Stimulated activated naive CD4-positive, alpha-beta T cell (primary cell): ENCODE measurements around the gene MORN3.
"Not testable (repeated sequence)": the region's sequence is repeated elsewhere in the genome, so short reads cannot be mapped to it uniquely, and the experiment has no call there.

ENCODE experiments used
- DNase-seq, 6 experiments: peaks; one replicate each; lab custom pipeline; 2025; lab: John Stamatoyannopoulos, UW

The MORN3 gene

DNA sequence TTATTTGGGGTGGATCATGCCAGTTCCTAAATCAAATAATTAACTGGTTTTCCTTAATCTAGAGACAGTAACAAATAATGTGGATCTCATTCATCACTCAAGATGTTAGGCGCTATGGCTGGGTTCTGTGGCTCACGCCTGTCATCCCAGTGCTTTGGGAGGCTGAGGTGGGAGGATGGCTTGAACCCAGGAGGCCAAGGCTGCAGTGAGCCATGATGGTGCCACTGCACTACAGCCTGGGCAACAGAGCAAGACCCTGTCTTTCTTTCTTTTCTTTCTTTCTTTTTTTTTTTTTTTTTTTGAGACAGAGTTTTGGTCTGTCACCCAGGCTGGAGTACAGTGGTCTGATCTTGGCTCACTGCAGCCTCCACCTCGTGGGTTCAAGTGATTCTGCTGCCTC is 23.3 kb upstream of the MORN3 start:
- not testable (repeated sequence) for DNase-seq

GRCh38 chr12:121689430-121689829 is 20.0 kb upstream of the MORN3 start:
- DNase-seq: no peak

GRCh38 chr12:121688966-121689365 is 19.5 kb upstream of the MORN3 start:
- DNase-seq: no peak

DNA sequence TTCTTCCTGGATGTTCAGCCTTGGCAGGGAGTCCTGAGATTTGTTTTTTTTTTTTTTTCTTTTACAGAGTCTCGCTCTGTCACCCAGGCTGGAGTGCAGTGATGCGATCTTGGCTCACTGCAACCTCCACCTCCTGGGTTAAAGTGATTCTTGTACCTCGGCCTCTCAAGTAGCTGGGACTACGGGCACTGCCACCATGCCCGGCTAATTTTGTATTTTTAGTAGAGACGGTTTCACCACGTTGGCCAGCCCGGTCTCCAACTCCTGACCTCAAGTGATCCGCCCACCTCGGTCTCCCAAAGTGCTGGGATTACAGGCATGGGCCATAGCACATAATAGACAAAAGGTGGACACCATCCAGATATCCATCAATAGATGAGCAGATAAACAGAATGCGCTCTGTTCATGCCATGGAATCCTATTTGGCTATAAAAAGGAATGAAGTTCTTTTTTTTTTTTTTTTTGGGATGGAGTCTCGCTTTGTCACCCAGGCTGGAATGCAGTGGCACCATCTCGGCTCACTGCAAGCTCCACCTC is 10.3 kb upstream of the MORN3 start:
- not testable (repeated sequence) for DNase-seq

- no peak for DNase-seq
Observed at GRCh38 chr12:121678716-121679300, 9.4 kb upstream of the MORN3 start.

- no peak for DNase-seq
Observed at GRCh38 chr12:121678305-121678704, 8.9 kb upstream of the MORN3 start.

DNA sequence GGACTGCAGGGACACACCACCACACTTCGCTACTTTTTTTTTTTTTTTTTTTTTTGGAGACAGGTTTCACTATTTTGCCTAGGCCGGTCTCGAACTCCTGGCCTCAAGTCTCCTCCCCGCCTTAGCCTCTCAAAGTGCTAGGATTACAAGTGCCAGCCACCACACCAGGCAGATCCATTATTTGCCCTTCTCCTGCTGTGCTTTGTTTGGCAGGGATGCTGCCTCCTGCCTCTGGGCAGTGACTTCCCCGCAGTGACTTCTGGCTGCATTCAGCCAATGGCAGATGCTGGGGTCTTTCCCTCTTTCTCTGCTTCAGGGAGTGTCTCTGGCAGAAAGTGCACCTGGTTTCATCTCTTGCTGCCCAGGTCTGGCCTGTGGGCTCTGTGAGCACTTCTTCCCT is 6.7 kb upstream of the MORN3 start:
- DNase-seq: no peak

GRCh38 chr12:121673013-121673511 is 3.6 kb upstream of the MORN3 start:
- DNase-seq: peak in 1 of 6 experiments; percentile 20

DNA sequence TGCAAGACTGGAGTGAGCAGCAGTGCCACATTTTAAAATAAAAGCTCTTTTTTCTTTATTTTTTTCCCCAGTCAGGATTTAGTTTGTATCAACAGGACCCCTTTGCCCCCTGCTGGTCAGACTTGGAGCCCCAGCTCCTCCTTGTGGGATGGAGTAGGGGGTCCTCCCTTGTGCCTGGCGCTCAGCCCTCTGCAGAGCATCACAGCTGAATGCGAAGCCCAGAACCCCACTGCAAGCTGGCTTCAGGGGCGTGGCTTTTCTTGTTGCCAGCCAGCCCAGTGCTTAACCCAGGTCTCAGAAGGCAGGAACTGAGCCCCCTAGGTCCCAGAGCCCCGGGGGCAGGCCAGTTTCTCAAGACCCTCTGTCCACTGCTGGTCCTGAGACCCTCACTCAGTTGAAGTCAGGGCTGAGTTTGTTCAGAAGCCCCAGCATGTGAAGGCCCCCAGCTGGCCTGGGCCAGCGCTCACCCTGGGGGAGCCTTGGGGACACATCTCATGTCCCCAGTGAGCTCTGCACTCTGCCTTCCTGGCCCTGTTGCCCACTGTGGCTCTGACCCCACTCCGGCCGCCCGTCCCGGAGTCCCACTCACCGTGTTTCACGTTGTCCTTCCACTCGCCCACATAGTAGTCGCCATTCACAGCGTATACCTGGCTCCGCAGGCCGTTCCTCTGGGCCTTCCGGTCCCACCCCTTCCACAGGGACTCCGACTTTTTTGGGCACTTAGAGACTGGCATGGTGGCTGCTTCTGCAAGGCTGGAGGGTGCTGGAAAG is 519 bp downstream of the MORN3 start:
- DNase-seq: peak; percentile 21 to 65 (median 44)

GRCh38 chr12:121666829-121667228 is 2.6 kb downstream of the MORN3 start:
- DNase-seq: not testable (repeated sequence)

DNA sequence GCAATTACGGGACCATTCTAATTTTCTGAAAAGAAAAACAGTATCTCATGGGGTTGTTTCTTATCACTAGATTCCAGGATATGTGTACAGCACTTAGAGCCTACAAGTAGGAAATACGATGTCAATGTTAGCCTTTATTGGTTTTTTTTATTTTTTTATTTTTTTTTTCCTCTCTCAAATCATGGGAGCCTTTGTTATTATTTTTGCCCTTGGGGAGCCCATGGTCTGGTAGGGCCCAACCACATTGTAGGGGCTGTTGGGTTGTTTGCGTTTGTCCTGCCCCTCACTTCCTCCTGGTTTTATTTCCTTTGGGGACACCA is 5.9 kb downstream of the MORN3 start:
- DNase-seq: no peak

GRCh38 chr12:121661353-121662105 is 7.9 kb downstream of the MORN3 start:
- DNase-seq: not testable (repeated sequence)

- no peak for DNase-seq
Observed at GRCh38 chr12:121657305-121658008, 12.0 kb downstream of the MORN3 start.

DNA sequence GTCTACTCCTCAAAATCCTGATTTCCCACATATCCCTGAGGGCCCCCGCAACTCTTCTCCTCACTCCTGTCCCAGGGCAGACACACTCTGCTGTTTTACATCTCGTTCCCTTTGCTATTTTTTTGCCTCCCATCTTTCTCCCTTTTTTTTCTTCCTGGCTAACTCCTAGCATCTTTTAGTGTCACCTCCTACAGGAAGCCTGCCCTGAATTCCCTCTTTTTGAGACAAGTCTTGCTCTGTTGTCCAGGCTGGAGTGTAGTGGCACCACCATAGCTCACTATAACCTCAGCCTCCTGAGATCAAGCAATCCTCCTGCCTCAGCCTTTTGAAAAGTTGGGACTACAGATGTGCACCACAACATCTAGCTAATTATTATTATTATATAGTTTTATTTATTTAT is 13.3 kb downstream of the MORN3 start:
- no peak for DNase-seq

DNA sequence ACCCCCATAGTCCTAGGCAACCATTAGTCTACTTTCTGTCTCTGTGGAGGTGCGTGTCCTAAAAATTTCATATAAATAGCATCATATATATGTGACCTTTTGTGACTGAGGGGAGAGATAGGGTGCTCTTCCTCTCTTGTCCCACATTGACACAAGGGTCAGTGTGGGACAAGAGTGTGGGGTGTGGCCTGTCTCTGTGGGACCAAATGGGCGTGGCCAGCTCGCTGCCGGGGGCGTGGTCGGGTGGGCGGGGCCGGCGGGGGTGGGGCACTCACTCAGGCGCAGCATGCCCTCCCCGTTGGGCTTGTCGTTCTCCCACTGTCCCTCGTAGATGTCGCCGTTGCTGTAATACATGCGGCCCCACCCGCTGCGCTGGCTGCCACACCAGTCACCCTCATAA is 15.5 kb downstream of the MORN3 start:
- no peak for DNase-seq

DNA sequence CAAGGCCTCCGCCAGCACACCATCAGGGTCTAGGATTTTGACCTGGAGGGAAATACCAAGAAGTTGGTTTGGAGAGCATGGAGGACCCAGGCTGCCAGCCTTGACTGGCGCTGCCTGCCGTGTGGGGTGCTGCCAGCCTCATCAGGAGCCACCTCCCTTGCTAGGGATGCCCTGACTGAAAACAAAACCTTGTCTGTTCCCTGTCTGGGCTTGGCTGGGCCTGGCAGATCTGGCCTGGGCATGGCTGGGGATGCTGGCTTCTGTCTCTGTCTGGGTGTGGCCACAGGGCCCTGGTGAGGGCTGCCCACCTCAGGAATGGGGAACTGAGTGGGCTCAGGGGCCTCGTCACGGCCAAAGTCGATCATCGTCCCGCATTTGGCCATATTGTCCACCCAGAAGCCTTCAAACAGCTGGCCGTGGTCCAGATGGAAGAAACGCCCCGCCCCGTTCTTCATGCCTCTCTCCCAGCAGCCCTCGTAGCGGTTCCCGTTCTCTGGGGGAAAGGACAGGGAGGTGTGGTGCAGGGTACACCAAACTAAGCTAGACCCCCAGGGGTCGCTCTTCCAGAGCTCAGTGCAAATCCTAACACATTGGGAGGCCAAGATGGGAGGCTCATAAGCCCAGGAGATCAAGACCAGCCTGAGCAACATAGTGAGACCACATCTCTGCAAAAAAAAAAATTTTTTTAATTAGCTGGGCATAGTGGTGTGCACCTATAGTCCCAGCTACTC is 16.5 kb downstream of the MORN3 start:
- no peak for DNase-seq

- DNase-seq: no peak
Observed at GRCh38 chr12:121651320-121651719, 18.1 kb downstream of the MORN3 start.

DNA sequence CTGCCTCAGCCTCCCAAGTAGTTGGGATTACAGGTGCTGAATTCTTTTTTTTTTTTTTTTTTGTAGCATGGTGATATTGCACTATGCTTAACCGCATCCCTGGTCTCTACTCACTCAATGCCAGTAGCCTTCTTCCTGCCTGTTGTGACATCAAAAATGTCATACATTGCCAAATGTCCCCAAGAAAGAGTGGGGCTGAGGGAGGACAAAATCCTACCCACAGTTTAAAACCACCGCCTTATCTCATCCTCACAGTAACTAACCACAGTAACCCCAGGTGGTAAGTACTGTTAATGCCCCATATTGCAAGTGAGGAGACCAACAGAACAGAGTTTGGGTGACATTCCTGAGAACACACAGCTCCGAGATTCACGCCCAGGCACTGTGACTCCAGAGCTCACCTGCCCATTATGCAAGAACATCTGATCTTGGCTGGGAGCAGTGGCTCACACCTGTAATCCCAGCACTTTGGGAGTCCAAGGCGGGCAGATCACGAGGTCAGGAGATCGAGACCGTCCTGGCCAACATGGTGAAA is 19.6 kb downstream of the MORN3 start:
- peak in 2 of 6 experiments; percentile 15 to 16 for DNase-seq

GRCh38 chr12:121649322-121649721 is 20.1 kb downstream of the MORN3 start:
- DNase-seq: no peak

- DNase-seq: no peak
Observed at GRCh38 chr12:121648458-121649028, 20.9 kb downstream of the MORN3 start.

- no peak for DNase-seq
Observed at GRCh38 chr12:121641343-121641630, 28.2 kb downstream of the MORN3 start.
